Glutamatergic neuron (in vitro differentiated cells): ENCODE measurements around the gene LTO1. TPM values are rescaled to one million over a fixed set of nuclear protein-coding genes. Genes with fewer than 3 reads are reported as not detected.

Experiments
- DNase-seq: peaks from one replicate; pipeline ENCODE4 v3.0.0; 2022
- H3K27ac Mint-ChIP-seq: one replicate; pipeline ENCODE4 v1.8.0; 2020; ENCODE audit warnings: mild to moderate bottlenecking, mixed read lengths, inconsistent platforms; ENCODE audit not compliant: unreplicated experiment
- H3K27me3 Mint-ChIP-seq: one replicate; pipeline ENCODE4 v1.8.0; 2020; ENCODE audit warnings: mild to moderate bottlenecking, moderate library complexity, mixed read lengths, inconsistent platforms; ENCODE audit not compliant: unreplicated experiment
- H3K36me3 Mint-ChIP-seq: one replicate; pipeline ENCODE4 v1.8.0; 2020; ENCODE audit warnings: mild to moderate bottlenecking, mixed read lengths, inconsistent platforms; ENCODE audit not compliant: unreplicated experiment
- H3K4me1 Mint-ChIP-seq: one replicate; pipeline ENCODE4 v1.8.0; 2020; ENCODE audit warnings: mild to moderate bottlenecking, low read depth, mixed read lengths, inconsistent platforms; ENCODE audit not compliant: unreplicated experiment
- H3K4me3 Mint-ChIP-seq: one replicate; pipeline ENCODE4 v1.8.0; 2020; ENCODE audit warnings: mild to moderate bottlenecking, mixed read lengths, inconsistent platforms; ENCODE audit not compliant: unreplicated experiment
- H3K9me3 Mint-ChIP-seq: one replicate; pipeline ENCODE4 v1.8.0; 2020; ENCODE audit warnings: mild to moderate bottlenecking, moderate library complexity, mixed read lengths, inconsistent platforms; ENCODE audit not compliant: unreplicated experiment
- CTCF ChIP-seq: fragments of 200-600 bp; sonication (generic); IDR thresholded peaks from one replicate; pipeline ENCODE4 v1.5.0; 2021; ENCODE audit not compliant: partially characterized antibody, unreplicated experiment
- total RNA-seq: library from RNA; stranded (reverse); fragmentation: NEBNext Ultra II Directional; extraction: Animal tissue kit (Norgen Biotek cat#: 25700); gene quantifications from one replicate; pipeline ENCODE4 v1.2.1, GENCODE V29; 2021; ENCODE audit not compliant: unreplicated experiment

Gene LTO1
- total RNA-seq, 1 donor from 2014 or later = 38.1 TPM

GRCh38 chr11:69670158-69670845 is 4.9 kb downstream of the LTO1 start:
- Mint-ChIP-seq H3K27me3 (peaks cover 1% of the 10 kb centered on the region), H3K4me3 (no peak overlapping the region), H3K27ac (no peak overlapping the region), H3K4me1 (peaks cover 27% of the 10 kb centered on the region), H3K9me3 (peaks cover 5% of the 10 kb centered on the region), H3K36me3 (no peaks in the 10 kb centered on the region)
- peak; percentile 96 for TF ChIP-seq CTCF
- peak; percentile 88 for DNase-seq

- H3K36me3 Mint-ChIP-seq = no peaks in the 10 kb centered on the region
- no peak for DNase-seq
- H3K9me3 Mint-ChIP-seq = peaks cover 2% of the 10 kb centered on the region
- peaks cover 27% of the 10 kb centered on the region for H3K4me1 Mint-ChIP-seq
- H3K27ac Mint-ChIP-seq = no peak overlapping the region
- TF ChIP-seq CTCF = no peak
- no peak overlapping the region for H3K4me3 Mint-ChIP-seq
- H3K27me3 Mint-ChIP-seq = peaks cover 1% of the 10 kb centered on the region
Measured at GRCh38 chr11:69669486-69669885, 5.7 kb downstream of the LTO1 start.

GRCh38 chr11:69667619-69668604 is 7.2 kb downstream of the LTO1 start:
- Mint-ChIP-seq H3K27ac (no peak overlapping the region), H3K4me3 (no peak overlapping the region)
- no peak for TF ChIP-seq CTCF

GRCh38 chr11:69666752-69667536 is 8.2 kb downstream of the LTO1 start:
- DNase-seq = no peak
- Mint-ChIP-seq H3K27ac (no peak overlapping the region), H3K4me1 (peaks cover 17% of the 10 kb centered on the region), H3K27me3 (no peaks in the 10 kb centered on the region), H3K4me3 (no peak overlapping the region), H3K9me3 (peaks cover 2% of the 10 kb centered on the region), H3K36me3 (no peaks in the 10 kb centered on the region)
- no peak for TF ChIP-seq CTCF

More at GRCh38 chr11:69667619-69668604, 7.2 kb downstream of the LTO1 start:
- DNase-seq = no peak
- H3K4me1 Mint-ChIP-seq = peaks cover 17% of the 10 kb centered on the region
- H3K36me3 Mint-ChIP-seq = no peaks in the 10 kb centered on the region
- H3K9me3 Mint-ChIP-seq = peaks cover 2% of the 10 kb centered on the region
- no peaks in the 10 kb centered on the region for H3K27me3 Mint-ChIP-seq
